NCI-H2171 treated with DMSO at 0.1 percent for 48 hours (cell line): Measurements from ENCODE around the gene CGA.
"Not testable (repeated sequence)": the region's sequence is repeated elsewhere in the genome, so short reads cannot be mapped to it uniquely, and the experiment has no call there.

Experiments
- DNase-seq: peaks from one replicate; lab custom pipeline; 2025; lab: John Stamatoyannopoulos, UW

CGA gene

GRCh38 chr6:87095087-87095509 is at the start of gene CGA:
Gene CGA, minus strand, starts transcription at chr6:87095106. Its CDS starts 6,906 bp downstream, at chr6:87088200.
- DNase-seq = no peak

GRCh38 chr6:87139927-87140326 is 45.0 kb upstream of the CGA start:
- not testable (repeated sequence) for DNase-seq

GRCh38 chr6:87139236-87139635 is 44.3 kb upstream of the CGA start:
- peak; percentile 48 for DNase-seq

- DNase-seq = no peak
Measured at GRCh38 chr6:87136963-87137362, 42.1 kb upstream of the CGA start.

- no peak for DNase-seq
Measured at GRCh38 chr6:87127737-87128136, 32.8 kb upstream of the CGA start.

GRCh38 chr6:87126501-87126900 is 31.6 kb upstream of the CGA start:
- DNase-seq = no peak

GRCh38 chr6:87124074-87124473 is 29.2 kb upstream of the CGA start:
- DNase-seq = no peak

GRCh38 chr6:87122477-87122876 is 27.6 kb upstream of the CGA start:
- no peak for DNase-seq

- no peak for DNase-seq
Measured at GRCh38 chr6:87118054-87118453, 23.1 kb upstream of the CGA start.

- DNase-seq = no peak
Measured at GRCh38 chr6:87116922-87117321, 22.0 kb upstream of the CGA start.

GRCh38 chr6:87115402-87116135 is 20.7 kb upstream of the CGA start:
- DNase-seq = peak; percentile 42

- DNase-seq = no peak
Measured at GRCh38 chr6:87110636-87111035, 15.7 kb upstream of the CGA start.

GRCh38 chr6:87105823-87106222 is 10.9 kb upstream of the CGA start:
- DNase-seq = no peak

- no peak for DNase-seq
Measured at GRCh38 chr6:87104667-87105066, 9.8 kb upstream of the CGA start.

- no peak for DNase-seq
Measured at GRCh38 chr6:87103977-87104601, 9.2 kb upstream of the CGA start.

- no peak for DNase-seq
Measured at GRCh38 chr6:87102151-87102621, 7.3 kb upstream of the CGA start.

- no peak for DNase-seq
Measured at GRCh38 chr6:87101067-87101466, 6.2 kb upstream of the CGA start.

- DNase-seq = no peak
Measured at GRCh38 chr6:87100216-87100615, 5.3 kb upstream of the CGA start.

- DNase-seq = no peak
Measured at GRCh38 chr6:87099472-87099871, 4.6 kb upstream of the CGA start.

GRCh38 chr6:87094576-87094975 is 330 bp downstream of the CGA start:
- no peak for DNase-seq

GRCh38 chr6:87093651-87094050 is 1.3 kb downstream of the CGA start:
- no peak for DNase-seq

- no peak for DNase-seq
Measured at GRCh38 chr6:87093199-87093598, 1.7 kb downstream of the CGA start.

GRCh38 chr6:87092435-87092834 is 2.5 kb downstream of the CGA start:
- DNase-seq = no peak

- DNase-seq = no peak
Measured at GRCh38 chr6:87089135-87089534, 5.8 kb downstream of the CGA start.
